Posterior vena cava (tissue), 2 donors: Measurements from ENCODE around the gene BCL2L13. TPM values are rescaled to one million over a fixed set of nuclear protein-coding genes. Genes with fewer than 3 reads are reported as not detected.

ENCODE experiments used
- DNase-seq: peaks from one replicate; pipeline ENCODE4 v3.0.0-alpha.2; 2020; ENCODE audit warnings: low spot score
- intact Hi-C, 2 donors: fragments of 100-400 bp; cut with DNase I; formaldehyde crosslinking; loops; one replicate each; pipeline versions ENCODE4 v1.14.1 to v1.14.2; 2022 to 2023
- total RNA-seq, 2 donors: library from RNA; stranded (reverse); fragmentation: NEBNext Ultra II Directional; extraction: Animal tissue kit (Norgen Biotek cat#: 25700); gene quantifications; one replicate each; pipeline ENCODE4 v1.2.1, GENCODE V29; 2021
- donor health status: DM: yes; HTN: yes; CAD: no.
- donor health status: DM: yes; HTN: yes; CAD: no.

BCL2L13 gene
- total RNA-seq, 2 donors from 2014 or later, result 28.9 to 34.7 TPM

GRCh38 chr22:17770180-17771077, 131.9 kb downstream of the BCL2L13 start:
- no peak for DNase-seq
- intact Hi-C loops, result no loop called here

- intact Hi-C loops, result no loop called here
- DNase-seq, result no peak
These were observed 133.8 kb downstream of the BCL2L13 start for GRCh38 chr22:17772249-17772957.

GRCh38 chr22:17772958-17773605, 134.5 kb downstream of the BCL2L13 start:
- DNase-seq, result no peak

GRCh38 chr22:17773606-17774205, 135.1 kb downstream of the BCL2L13 start:
- intact Hi-C loops, result no loop called here
- DNase-seq, result no peak

More at GRCh38 chr22:17772958-17773605, 134.5 kb downstream of the BCL2L13 start:
- intact Hi-C loops, result no loop called here

GRCh38 chr22:17774206-17774925, 135.8 kb downstream of the BCL2L13 start, which contains the start of gene BID:
BID (minus strand) TSS chr22:17774469; CDS start chr22:17750116, 24,353 bp downstream.
- intact Hi-C loops, result no loop called here
- peak; percentile 87 for DNase-seq

GRCh38 chr22:17774926-17775685, 136.5 kb downstream of the BCL2L13 start:
- DNase-seq, result no peak
- intact Hi-C loops, result no loop called here

- intact Hi-C loops, result no loop called here
- no peak for DNase-seq
These were observed 137.4 kb downstream of the BCL2L13 start for GRCh38 chr22:17775781-17776465.

- intact Hi-C loops, result no loop called here
- DNase-seq, result no peak
These were observed 138.6 kb downstream of the BCL2L13 start for GRCh38 chr22:17777005-17777716.

- no peak for DNase-seq
- intact Hi-C loops, result no loop called here
These were observed 139.1 kb downstream of the BCL2L13 start for GRCh38 chr22:17777717-17778044.

GRCh38 chr22:17778412-17778976, 139.9 kb downstream of the BCL2L13 start:
- intact Hi-C loops, result no loop called here
- no peak for DNase-seq

GRCh38 chr22:17779286-17780115, 140.9 kb downstream of the BCL2L13 start:
- DNase-seq, result no peak
- intact Hi-C loops, result no loop called here

- intact Hi-C loops, result no loop called here
- DNase-seq, result no peak
These were observed 141.7 kb downstream of the BCL2L13 start for GRCh38 chr22:17780116-17780740.
